K562 (cell line): ENCODE measurements around the gene ADCY5. TPM values are rescaled to one million over a fixed set of nuclear protein-coding genes. Genes with fewer than 3 reads are reported as not detected.

Experiments
- ATAC-seq: fragments of 200-7000 bp; cut with Tn5 transposase; 3 replicates; pipeline ENCODE4 v1.9.1; 2020; ENCODE audit warnings: moderate library complexity
- BruUV-seq: library from RNA; stranded (reverse); fragments of 400-500 nt; replicated peaks from 2 replicates; lab custom pipeline; 2021; lab: Mats Ljungman, UMichigan
- CTCF ChIA-PET: fragments of 300-600 bp; formaldehyde crosslinking; extraction: SDS; loops from one replicate; lab custom pipeline; 2021; ENCODE audit warnings: low intra/inter-chr PET ratio; lab: Yijun Ruan, JAX
- POLR2A ChIA-PET: fragments of 300-600, 350-650 bp; sonication (Branson Sonifier 250); formaldehyde crosslinking; extraction: SDS; loops from one replicate; lab custom pipeline; 2021; ENCODE audit warnings: antibody characterized with exemption, inconsistent platforms; lab: Yijun Ruan, JAX
- DNase-seq, 4 experiments: peaks; one replicate each; pipeline versions ENCODE4 v3.0.0 to v3.0.0-alpha.2; 2011 to 2018; ENCODE audit warnings: low spot score in 3 of 4, mixed read lengths in 3 of 4; ENCODE audit errors: extremely low read depth in 1 of 4
- FAIRE-seq: peaks from 2 replicates; lab custom pipeline; 2011; peaks lifted over from hg19 to GRCh38; lab: Jason Lieb, UNC
- H2AFZ ChIP-seq: 2 replicates; pipeline ENCODE4 v1.6.0; 2011; ENCODE audit warnings: low read depth, low read length, control low read depth, inconsistent platforms
- H3K27ac ChIP-seq: fragments of 200-600 bp; 3 replicates; pipeline ENCODE4 v1.8.0; 2011; ENCODE audit warnings: low read depth, mild to moderate bottlenecking, control low read depth, inconsistent platforms, low read length, moderate library complexity, mixed read lengths; ENCODE audit errors: extremely low read depth
- H3K27me3 ChIP-seq, 2 experiments: fragments of 300-600 bp in 1 of 2; 2 replicates in 1 of 2; 3 replicates in 1 of 2; pipeline versions ENCODE4 v1.6.0 to v1.8.0; 2011; ENCODE audit warnings: inconsistent platforms in 2 of 2, low read length in 2 of 2, mild to moderate bottlenecking in 1 of 2, mixed read lengths in 1 of 2, moderate library complexity in 1 of 2; ENCODE audit not compliant: control insufficient read depth in 2 of 2, insufficient read depth in 2 of 2
- H3K36me3 ChIP-seq: fragments of 300-600 bp; 3 replicates; pipeline ENCODE4 v1.8.0; 2011; ENCODE audit warnings: mild to moderate bottlenecking, low read length, inconsistent platforms; ENCODE audit not compliant: control insufficient read depth, insufficient read depth
- H3K4me1 ChIP-seq, 2 experiments: fragments of 200-600 bp in 1 of 2; replicated peaks in 1 of 2; 2 replicates in 1 of 2; 3 replicates in 1 of 2; pipeline versions ENCODE4 v1.5.1 to v1.8.0; 2011; ENCODE audit warnings: inconsistent platforms in 2 of 2, low read length in 2 of 2, mild to moderate bottlenecking in 1 of 2, mixed read lengths in 1 of 2, moderate library complexity in 1 of 2; ENCODE audit not compliant: control insufficient read depth in 2 of 2, insufficient read depth in 2 of 2
- H3K4me2 ChIP-seq: 2 replicates; pipeline ENCODE4 v1.6.1; 2011; ENCODE audit warnings: low read length, control low read depth, inconsistent platforms, mixed read lengths; ENCODE audit not compliant: insufficient read depth
- H3K4me3 ChIP-seq: fragments of 200-600 bp; sonication (generic), shearing (Covaris generic); 2 replicates; pipeline ENCODE4 v1.5.1; 2016; ENCODE audit warnings: control low read depth, inconsistent platforms
- H3K79me2 ChIP-seq: fragments of 200-600 bp; 3 replicates; pipeline ENCODE4 v1.8.0; 2011; ENCODE audit warnings: low read length, inconsistent platforms; ENCODE audit not compliant: control insufficient read depth, insufficient read depth
- H3K9ac ChIP-seq, 2 experiments: 2 replicates each; pipeline versions ENCODE4 v1.6.0 to v1.6.1; 2011; ENCODE audit warnings: low read depth in 2 of 2, low read length in 2 of 2, control low read depth in 1 of 2, inconsistent platforms in 1 of 2, mild to moderate bottlenecking in 1 of 2, mixed read lengths in 1 of 2; ENCODE audit not compliant: insufficient read depth in 1 of 2
- H3K9me1 ChIP-seq: one replicate; pipeline ENCODE4 v1.6.0; 2011; ENCODE audit warnings: inconsistent platforms, mild to moderate bottlenecking, low read length, moderate library complexity; ENCODE audit not compliant: control insufficient read depth, insufficient read depth
- H3K9me3 ChIP-seq: replicated peaks from 2 replicates; pipeline ENCODE4 v1.5.1; 2011; ENCODE audit warnings: low read depth, low read length, inconsistent platforms; ENCODE audit not compliant: control insufficient read depth, insufficient read depth
- H4K20me1 ChIP-seq: replicated peaks from 2 replicates; pipeline ENCODE4 v1.6.1; 2011; ENCODE audit warnings: low read length, inconsistent platforms, mixed read lengths; ENCODE audit not compliant: control insufficient read depth, insufficient read depth
- ASH1L ChIP-seq: fragments of 450-650 bp; IDR thresholded peaks from 2 replicates; pipeline ENCODE4 v1.6.1; 2018; ENCODE audit warnings: borderline replicate concordance, mild to moderate bottlenecking, low read depth; ENCODE audit not compliant: partially characterized antibody
- FOS ChIP-seq: IDR thresholded peaks from 3 replicates; pipeline ENCODE4 v1.6.1; 2011; ENCODE audit not compliant: insufficient read length; ENCODE audit errors: extremely low read depth
- GTF2E2 ChIP-seq: fragments of 200-800 bp; sonication (Bioruptor generic); IDR thresholded peaks from 2 replicates; pipeline ENCODE4 v1.6.1; 2016; ENCODE audit warnings: missing genetic modification characterization, missing compliant biosample characterization
- KDM1A ChIP-seq, 2 experiments: fragments of 450-650 bp; IDR thresholded peaks; 2 replicates each; pipeline ENCODE4 v1.6.1; 2016; ENCODE audit warnings: mild to moderate bottlenecking in 2 of 2
- KDM4B ChIP-seq, 2 experiments: fragments of 450-650 bp in 1 of 2; sonication (generic) in 1 of 2; IDR thresholded peaks; 2 replicates each; pipeline ENCODE4 v1.6.1; 2016 to 2017; ENCODE audit warnings: borderline replicate concordance in 2 of 2, antibody characterized with exemption in 1 of 2, low read depth in 1 of 2, mild to moderate bottlenecking in 1 of 2
- SMAD3 ChIP-seq: fragments of 450-650 bp; formaldehyde crosslinking; conservative IDR thresholded peaks from 2 replicates; pipeline ENCODE4 v1.4.0; 2020; ENCODE audit warnings: mild to moderate bottlenecking
- SRF ChIP-seq, 2 experiments: fragments of 250-450, 450-650 bp in 1 of 2; sonication (Bioruptor Pico) in 1 of 2; sonication (generic) in 1 of 2; formaldehyde crosslinking; IDR thresholded peaks; 2 replicates each; pipeline versions ENCODE4 v1.5.0 to v1.5.1; 2020 to 2022; ENCODE audit warnings: mild to moderate bottlenecking in 1 of 2, missing genetic modification reagents in 1 of 2
- TAF15 ChIP-seq: fragments of 200-400 bp; formaldehyde crosslinking; IDR thresholded peaks from 2 replicates; pipeline ENCODE4 v1.6.1; 2017; ENCODE audit warnings: mild to moderate bottlenecking, low read depth, low read length, moderate library complexity
- USF1 ChIP-seq: sonication (generic); formaldehyde crosslinking; IDR thresholded peaks from 2 replicates; pipeline ENCODE4 v1.9.0; 2022; ENCODE audit warnings: mild to moderate bottlenecking, missing genetic modification reagents
- ZNF175 ChIP-seq: fragments of 200-800 bp; sonication (Bioruptor generic); IDR thresholded peaks from 2 replicates; pipeline ENCODE4 v1.6.1; 2016; ENCODE audit warnings: low read depth, mild to moderate bottlenecking, missing genetic modification characterization, missing compliant biosample characterization
- ZNF184 ChIP-seq: sonication (generic); formaldehyde crosslinking; IDR thresholded peaks from 2 replicates; pipeline ENCODE4 v1.5.0; 2020; ENCODE audit warnings: missing genetic modification reagents
- ZNF23 ChIP-seq: fragments of 250-450 bp; sonication (Bioruptor Pico); IDR thresholded peaks from 2 replicates; pipeline ENCODE4 v1.4.0; 2020; ENCODE audit warnings: mild to moderate bottlenecking
- ZNF586 ChIP-seq: fragments of 450-650 bp; formaldehyde crosslinking; conservative IDR thresholded peaks from 2 replicates; pipeline ENCODE4 v1.4.0; 2020; ENCODE audit warnings: mild to moderate bottlenecking, moderate library complexity
- WGBS: fragments of 100-300 bp; shearing (Covaris generic); methylation state at CpG from one replicate; pipeline ENCODE4 v1.1.6; 2016; ENCODE audit warnings: low coverage, mixed read lengths; ENCODE audit not compliant: insufficient coverage; ENCODE audit errors: missing lambda C conversion rate; 5-methylcytosine and 5-hydroxymethylcytosine counted together
- in situ Hi-C: fragments of 300-500 bp; cut with MboI; formaldehyde crosslinking; loops from 4 replicates; pipeline ENCODE4 v1.15.0; 2018; ENCODE audit warnings: inconsistent platforms, mixed read lengths
- intact Hi-C: fragments of 100-400 bp; cut with micrococcal nuclease; formaldehyde crosslinking; loops from 2 replicates; pipeline ENCODE4 v1.14.2; 2022
- polyA plus RNA-seq, 8 experiments: library from polyadenylated mRNA; depleted of rRNA in 4 of 8; stranded (reverse) in 5 of 8; unstranded in 3 of 8; fragments of >200 nt; fragmentation: Nextera tagmentation in 2 of 8; fragmentation: Illumina TruSeq in 1 of 8; extraction: Ambion mirVana in 2 of 8; extraction: Trizol in 1 of 8; gene quantifications; 2 replicates each; pipeline versions ENCODE4 v1.2.1 to v1.2.3, GENCODE V29; 2011 to 2014; ENCODE audit warnings: inconsistent platforms in 1 of 8, missing spikeins in 1 of 8
- total RNA-seq, 7 experiments: library from RNA; depleted of rRNA in 6 of 7; stranded (reverse); fragments of >200 nt in 6 of 7; fragmentation: Illumina TruSeq in 2 of 7; extraction: Trizol in 2 of 7; gene quantifications; 2 replicates each; pipeline versions ENCODE4 v1.2.1 to v1.2.3, GENCODE V29; 2011 to 2021; ENCODE audit warnings: low replicate concordance in 1 of 7
- TF ChIP-seq, protein P1 (sequence below): sonication (generic); formaldehyde crosslinking; IDR thresholded peaks from 2 replicates; pipeline ENCODE4 v1.8.1; 2023; ENCODE audit warnings: missing genetic modification reagents, mild to moderate bottlenecking, borderline replicate concordance

Gene ADCY5
- total and polyA plus RNA-seq, 9 of the 15 experiments (the other 6 are each of a cell fraction or from before 2014, with no cell fraction given), result under 0.01 TPM; not detected in 8

GRCh38 chr3:123281929-123282328 is 167.0 kb downstream of the ADCY5 start:
- no peak for ATAC-seq
- CTCF ChIA-PET, result no interaction called here
- 22% methylated on average over 1 of the region's 2 CpGs for WGBS

More at GRCh38 chr3:123281929-123282328, 167.0 kb downstream of the ADCY5 start:
- TF ChIP-seq USF1 (CRISPR knock-in tag) (no peak), ASH1L (no peak), ZNF175 (CRISPR knock-in tag) (no peak), KDM4B (IDR thresholded peaks at IDR 0.05; ENCODE audit: borderline replicate concordance in 2 of 2, low read depth in 1 of 2) (no peak), FOS (no peak), TAF15 (no peak), ZNF586 (no peak), GTF2E2 (no peak), SMAD3 (CRISPR knock-in tag) (no peak), ZNF184 (CRISPR knock-in tag) (no peak), ZNF23 (CRISPR knock-in tag) (no peak), SRF (CRISPR knock-in tag; IDR thresholded peaks at IDR 0.05) (no peak), KDM1A (IDR thresholded peaks at IDR 0.05) (no peak)
- TF ChIP-seq, protein P1, sequence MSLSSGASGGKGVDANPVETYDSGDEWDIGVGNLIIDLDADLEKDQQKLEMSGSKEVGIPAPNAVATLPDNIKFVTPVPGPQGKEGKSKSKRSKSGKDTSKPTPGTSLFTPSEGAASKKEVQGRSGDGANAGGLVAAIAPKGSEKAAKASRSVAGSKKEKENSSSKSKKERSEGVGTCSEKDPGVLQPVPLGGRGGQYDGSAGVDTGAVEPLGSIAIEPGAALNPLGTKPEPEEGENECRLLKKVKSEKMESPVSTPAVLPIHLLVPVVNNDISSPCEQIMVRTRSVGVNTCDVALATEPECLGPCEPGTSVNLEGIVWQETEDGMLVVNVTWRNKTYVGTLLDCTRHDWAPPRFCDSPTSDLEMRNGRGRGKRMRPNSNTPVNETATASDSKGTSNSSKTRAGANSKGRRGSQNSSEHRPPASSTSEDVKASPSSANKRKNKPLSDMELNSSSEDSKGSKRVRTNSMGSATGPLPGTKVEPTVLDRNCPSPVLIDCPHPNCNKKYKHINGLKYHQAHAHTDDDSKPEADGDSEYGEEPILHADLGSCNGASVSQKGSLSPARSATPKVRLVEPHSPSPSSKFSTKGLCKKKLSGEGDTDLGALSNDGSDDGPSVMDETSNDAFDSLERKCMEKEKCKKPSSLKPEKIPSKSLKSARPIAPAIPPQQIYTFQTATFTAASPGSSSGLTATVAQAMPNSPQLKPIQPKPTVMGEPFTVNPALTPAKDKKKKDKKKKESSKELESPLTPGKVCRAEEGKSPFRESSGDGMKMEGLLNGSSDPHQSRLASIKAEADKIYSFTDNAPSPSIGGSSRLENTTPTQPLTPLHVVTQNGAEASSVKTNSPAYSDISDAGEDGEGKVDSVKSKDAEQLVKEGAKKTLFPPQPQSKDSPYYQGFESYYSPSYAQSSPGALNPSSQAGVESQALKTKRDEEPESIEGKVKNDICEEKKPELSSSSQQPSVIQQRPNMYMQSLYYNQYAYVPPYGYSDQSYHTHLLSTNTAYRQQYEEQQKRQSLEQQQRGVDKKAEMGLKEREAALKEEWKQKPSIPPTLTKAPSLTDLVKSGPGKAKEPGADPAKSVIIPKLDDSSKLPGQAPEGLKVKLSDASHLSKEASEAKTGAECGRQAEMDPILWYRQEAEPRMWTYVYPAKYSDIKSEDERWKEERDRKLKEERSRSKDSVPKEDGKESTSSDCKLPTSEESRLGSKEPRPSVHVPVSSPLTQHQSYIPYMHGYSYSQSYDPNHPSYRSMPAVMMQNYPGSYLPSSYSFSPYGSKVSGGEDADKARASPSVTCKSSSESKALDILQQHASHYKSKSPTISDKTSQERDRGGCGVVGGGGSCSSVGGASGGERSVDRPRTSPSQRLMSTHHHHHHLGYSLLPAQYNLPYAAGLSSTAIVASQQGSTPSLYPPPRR, result no peak
- H3K9me1 ChIP-seq, result no peaks in the 10 kb centered on the region
- H3K4me2 ChIP-seq, result no peak overlapping the region
- H3K9ac ChIP-seq, result no peak overlapping the region
- POLR2A ChIA-PET, result no interaction called here
- H2AFZ ChIP-seq, result no peak overlapping the region
- H3K36me3 ChIP-seq, result no peaks in the 10 kb centered on the region
- H3K4me1 ChIP-seq, result no peaks in the 10 kb centered on the region
- in situ Hi-C loops (no loop called here), intact Hi-C loops (no loop called here)
- no peak overlapping the region for H3K27ac ChIP-seq
- H3K79me2 ChIP-seq, result no peaks in the 10 kb centered on the region
- H3K9me3 ChIP-seq, result no peaks in the 10 kb centered on the region
- FAIRE-seq (no peak), DNase-seq (no peak)
- peaks cover 0 to 4% of the 10 kb centered on the region in 2 experiments; a peak in 1 of 5 replicates for H3K27me3 ChIP-seq
- BruUV-seq, result no TSS peak
- no peak overlapping the region for H3K4me3 ChIP-seq
- peaks cover 9% of the 10 kb centered on the region; the same call in 1 of the 2 replicates for H4K20me1 ChIP-seq
